HG02840 (cell line): ENCODE measurements around the gene TIE1.

Experiments
- ATAC-seq: cut with Tn5 transposase; IDR thresholded peaks from one replicate; pipeline ENCODE4 v1.9.1; 2021; ENCODE audit warnings: mild to moderate bottlenecking, moderate library complexity, moderate number of reproducible peaks; ENCODE audit not compliant: unreplicated experiment, low FRiP score

The TIE1 gene

GRCh38 chr1:43292216-43292615, 8.6 kb upstream of the TIE1 start:
- no peak for ATAC-seq

DNA sequence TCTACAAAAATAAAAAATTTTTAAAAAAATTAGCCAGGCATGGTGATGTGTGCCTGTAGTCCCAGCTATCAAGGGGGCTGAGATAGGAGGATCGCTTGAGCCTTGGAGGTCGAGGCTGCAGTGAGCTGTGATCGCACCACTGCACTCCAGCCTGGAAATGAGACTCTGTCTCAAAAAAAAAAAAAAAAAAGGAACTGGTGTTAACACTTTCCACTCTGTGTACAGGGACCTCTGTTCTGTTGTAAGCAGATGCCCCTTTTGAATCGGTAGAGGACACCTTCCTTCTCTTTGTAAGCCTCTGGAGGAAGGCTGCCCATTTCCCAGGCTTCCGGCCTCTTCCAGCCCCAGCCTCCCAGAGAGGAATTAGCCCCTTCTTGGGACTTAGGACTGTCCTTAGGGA, 8.1 kb upstream of the TIE1 start:
- ATAC-seq = no peak

GRCh38 chr1:43293176-43293575, 7.6 kb upstream of the TIE1 start:
- ATAC-seq = no peak

DNA sequence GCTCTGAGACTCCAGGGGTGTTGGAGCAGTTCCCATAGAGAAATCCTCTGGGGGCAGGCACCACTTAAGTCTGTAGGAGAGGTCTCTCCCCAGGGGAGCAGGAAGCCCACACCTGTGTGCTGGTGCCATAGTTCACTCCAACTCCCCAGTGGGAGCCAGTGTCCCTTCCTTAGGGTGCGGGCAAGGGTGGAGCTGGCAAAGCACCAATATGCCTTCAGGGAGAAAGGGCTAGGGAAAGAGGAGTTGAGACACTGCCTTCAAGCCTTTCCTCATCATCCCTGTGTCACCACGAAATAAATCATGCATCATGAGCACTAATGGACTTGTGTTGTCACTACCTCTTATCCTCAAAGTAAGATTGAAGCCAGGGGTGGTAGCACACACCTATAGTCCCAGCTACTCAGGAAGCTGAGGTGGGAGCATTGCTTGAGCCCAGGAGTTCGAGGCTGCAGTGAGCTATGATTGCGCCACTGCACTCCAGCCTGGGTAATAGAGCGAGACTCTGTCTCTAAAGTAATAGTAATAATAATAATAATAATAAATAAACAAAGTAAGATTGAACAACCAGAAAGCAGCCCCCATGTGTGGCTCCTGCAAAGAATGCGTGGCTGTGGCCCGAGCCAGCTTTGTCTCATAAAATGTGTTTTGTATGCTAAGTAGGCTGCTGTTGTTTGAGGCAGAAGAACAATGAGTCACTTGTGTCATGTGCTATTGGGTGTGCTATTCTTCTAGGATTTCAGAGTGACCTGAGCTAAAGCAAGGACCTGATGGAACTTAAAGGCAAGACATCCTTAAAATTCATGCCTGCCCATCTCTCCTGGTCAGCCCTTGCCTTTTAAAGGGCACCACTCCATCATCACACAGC, 6.7 kb upstream of the TIE1 start:
- no peak for ATAC-seq

GRCh38 chr1:43294761-43295160, 6.0 kb upstream of the TIE1 start:
- ATAC-seq = no peak

DNA sequence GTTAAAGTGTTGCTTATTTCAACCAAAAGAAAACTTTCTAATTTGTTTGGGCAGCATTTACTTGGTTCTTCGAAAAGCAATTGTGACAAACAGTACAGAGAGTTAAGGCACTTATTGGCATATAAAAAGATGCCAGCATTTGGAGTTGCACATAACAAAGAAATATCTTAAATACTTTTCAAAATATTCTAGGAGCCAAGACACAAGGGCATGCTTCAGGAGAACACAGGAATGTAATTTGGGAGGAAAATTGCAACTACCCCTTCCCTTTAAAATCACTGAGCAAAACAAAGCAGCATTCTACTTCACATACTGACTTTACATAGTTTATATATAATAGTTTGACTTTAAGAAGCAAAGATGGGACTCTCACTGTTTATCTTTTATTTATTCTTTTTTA, 4.6 kb upstream of the TIE1 start:
- no peak for ATAC-seq

GRCh38 chr1:43298055-43298454, 2.7 kb upstream of the TIE1 start:
- no peak for ATAC-seq

DNA sequence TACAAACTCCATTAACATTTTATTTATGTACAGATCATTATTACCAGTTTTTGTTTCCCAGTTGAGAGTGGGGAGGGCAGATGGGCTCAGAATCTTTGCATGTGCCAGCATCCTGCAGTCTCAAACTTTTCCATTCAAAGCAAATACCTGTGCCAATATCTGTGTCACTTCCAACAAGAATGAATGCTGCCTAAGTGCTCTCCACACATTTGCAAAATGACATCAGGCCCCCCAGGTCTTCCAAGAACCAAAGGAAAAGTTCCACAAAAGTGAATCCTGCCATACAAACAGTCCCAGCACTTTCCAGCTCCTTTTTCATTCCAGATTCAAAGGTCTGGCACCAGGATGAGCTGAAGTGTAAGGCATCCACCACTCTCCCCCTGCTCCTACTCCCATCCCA, 1.7 kb upstream of the TIE1 start:
- ATAC-seq = no peak

DNA sequence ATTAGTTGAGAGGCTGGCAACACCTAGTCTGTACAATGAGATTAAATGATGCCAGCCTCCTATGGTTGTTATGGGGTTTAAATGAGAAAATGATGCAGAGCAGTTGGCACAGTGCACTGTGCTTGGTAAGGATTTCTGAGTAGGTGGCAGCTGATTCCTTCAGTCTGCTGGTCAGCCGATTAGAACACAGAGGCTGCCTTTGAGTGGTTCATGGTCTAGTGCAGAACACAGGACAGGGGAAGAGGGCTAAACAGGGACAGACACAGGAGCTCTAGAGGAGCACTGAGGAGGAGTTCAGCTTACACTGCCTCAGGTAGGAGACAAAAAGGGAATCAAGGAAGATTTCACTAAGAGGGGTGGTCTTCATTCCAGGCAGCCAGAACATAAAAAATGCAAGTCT, 1.4 kb downstream of the TIE1 start:
- no peak for ATAC-seq

DNA sequence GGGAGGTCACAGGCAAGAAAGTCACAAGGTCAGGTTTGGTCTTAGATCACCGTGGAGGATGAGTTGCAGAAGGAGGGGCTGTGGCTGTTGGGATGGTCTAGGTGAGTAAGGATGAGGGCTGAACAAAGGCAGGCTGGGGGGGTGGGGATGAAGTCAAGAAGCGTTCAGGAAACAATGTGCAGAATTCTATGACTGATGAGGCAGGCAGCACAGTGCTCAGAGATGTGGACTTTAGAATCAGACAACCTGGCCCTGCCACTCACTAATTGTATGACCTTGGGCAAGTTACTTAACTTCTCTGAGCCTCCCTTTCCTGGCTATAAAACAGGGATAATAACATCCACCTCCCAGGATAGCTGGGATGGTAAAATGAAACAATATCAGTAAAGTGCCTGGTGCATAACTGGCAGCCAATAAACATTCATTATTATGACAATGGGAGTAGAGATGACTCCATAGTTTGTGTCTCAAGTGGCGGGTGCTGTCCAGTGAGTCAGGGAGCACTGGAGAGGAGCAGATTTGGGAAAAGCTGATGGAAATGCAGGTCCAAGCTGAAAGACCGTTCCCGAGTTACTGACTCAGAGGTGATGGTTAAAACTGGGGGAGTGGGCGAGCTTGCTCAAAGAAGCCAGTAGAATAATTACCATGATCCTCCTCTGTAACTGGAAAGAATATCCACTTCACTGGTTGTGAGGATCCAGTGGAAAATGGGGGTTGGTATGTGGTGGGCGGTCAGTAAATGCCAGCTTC, 2.1 kb downstream of the TIE1 start:
- ATAC-seq = no peak

DNA sequence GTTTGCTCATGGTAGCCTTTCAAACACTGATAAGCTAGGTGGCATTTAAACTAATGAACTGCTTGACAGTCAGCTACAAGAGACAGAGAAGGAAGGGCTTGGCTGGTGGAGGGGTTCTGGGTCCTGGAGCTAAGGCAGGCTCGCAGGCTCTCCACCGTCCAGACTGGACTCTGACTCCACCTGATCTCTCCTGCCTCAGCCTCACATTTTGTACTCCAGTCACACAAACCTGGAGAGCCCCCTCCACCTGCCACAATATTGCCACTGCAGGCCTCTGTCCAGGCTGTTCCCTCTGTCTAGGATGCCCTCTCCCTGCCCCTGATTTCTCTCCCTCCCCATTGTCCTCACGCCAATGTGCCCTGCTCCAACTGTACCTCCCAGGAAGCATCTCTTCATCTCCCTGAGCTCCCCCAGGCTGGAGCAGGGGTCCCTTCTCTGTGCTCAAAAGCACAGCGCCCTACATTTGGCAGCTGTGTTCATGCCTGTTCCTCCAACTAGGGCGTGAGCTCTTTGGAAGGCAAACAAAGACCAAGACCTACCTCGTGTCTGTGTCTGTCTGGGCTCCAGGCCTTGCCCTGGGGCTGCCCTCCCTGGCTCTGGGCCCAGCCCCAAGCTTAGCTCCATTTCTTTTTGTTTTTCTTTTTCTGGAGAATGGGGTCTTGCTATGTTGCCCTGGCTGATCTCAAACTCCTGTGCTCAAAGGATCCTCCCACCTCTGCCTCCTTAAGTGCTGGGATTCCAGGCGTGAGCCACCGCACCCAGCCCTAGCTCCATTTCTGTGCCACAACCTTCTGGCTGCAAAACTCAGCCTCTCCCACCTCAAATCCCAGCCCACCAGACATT, 2.9 kb downstream of the TIE1 start:
- no peak for ATAC-seq

DNA sequence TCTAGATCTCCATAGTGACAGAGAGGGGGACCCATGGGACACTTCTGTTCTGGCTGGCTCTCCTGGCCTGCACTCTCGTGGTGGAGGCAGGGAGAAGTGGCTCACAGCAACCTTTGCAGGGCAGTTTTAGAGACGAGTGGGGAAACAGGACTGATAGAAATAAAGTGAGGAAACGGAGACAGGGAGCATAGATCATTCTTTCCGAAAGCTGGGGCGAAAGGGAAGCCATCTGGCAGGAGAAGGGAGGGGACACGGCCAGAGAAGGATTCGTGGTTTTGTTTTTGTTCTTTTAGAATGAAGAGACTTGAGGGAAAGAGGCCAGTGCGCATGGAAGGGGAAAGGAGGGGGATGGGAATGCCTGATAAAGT, 3.5 kb downstream of the TIE1 start:
- ATAC-seq = no peak

DNA sequence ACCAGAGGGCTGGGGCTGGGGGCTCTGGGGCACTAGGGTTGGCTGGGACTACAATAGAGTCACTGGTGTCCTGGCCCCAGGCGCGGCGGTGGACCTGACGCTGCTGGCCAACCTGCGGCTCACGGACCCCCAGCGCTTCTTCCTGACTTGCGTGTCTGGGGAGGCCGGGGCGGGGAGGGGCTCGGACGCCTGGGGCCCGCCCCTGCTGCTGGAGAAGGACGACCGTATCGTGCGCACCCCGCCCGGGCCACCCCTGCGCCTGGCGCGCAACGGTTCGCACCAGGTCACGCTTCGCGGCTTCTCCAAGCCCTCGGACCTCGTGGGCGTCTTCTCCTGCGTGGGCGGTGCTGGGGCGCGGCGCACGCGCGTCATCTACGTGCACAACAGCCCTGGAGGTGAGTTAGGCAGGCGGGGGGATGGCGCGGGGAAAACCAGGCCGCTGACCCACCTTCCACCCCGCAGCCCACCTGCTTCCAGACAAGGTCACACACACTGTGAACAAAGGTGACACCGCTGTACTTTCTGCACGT, 4.1 kb downstream of the TIE1 start:
- no peak for ATAC-seq

DNA sequence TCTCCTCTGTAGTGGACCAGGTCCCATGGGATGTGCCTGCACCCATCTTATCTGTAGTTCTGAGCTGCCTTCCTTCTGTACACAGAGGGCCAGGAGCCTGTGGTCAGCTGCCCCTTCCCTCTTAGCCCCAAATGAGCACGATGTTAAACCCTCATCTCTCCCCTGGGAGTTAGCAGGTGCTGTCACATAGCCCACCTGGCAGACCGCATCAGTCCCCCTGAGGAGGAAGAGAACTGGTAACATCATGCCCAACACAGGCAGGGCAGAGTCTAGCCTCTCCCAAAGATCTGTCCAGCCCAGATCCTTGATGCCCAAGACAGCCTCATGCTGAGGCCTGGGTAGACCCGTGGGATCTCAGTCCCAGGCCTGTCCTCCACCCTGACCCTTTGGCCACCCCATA, 4.7 kb downstream of the TIE1 start:
- no peak for ATAC-seq

GRCh38 chr1:43305926-43306687, 5.3 kb downstream of the TIE1 start:
- no peak for ATAC-seq

GRCh38 chr1:43306688-43307457, 6.1 kb downstream of the TIE1 start:
- no peak for ATAC-seq

- no peak for ATAC-seq
Observed at GRCh38 chr1:43307458-43308158, 6.8 kb downstream of the TIE1 start.

- ATAC-seq = no peak
Observed at GRCh38 chr1:43308635-43309404, 8.0 kb downstream of the TIE1 start.
